Inflammatory macrophage treated with lipopolysaccharide for 4 hours (primary cell): ENCODE data around the gene CCL7.
A peak's percentile ranks its signal among the peaks of the same experiment; 100 is the strongest.

Experiments
- DNase-seq: peaks from one replicate; pipeline ENCODE4 v3.0.0-alpha.2; 2020

CCL7 gene

GRCh38 chr17:34248511-34249024 is 21.5 kb upstream of the CCL7 start:
- peak; percentile 92 for DNase-seq

GRCh38 chr17:34249061-34249460 is 21.0 kb upstream of the CCL7 start:
- DNase-seq = no peak

- peak; percentile 95 for DNase-seq
Measured at GRCh38 chr17:34249478-34249877, 20.5 kb upstream of the CCL7 start.

GRCh38 chr17:34251186-34251585 is 18.8 kb upstream of the CCL7 start:
- DNase-seq = no peak

- DNase-seq = peak; percentile 95
Measured at GRCh38 chr17:34252095-34252443, 18.0 kb upstream of the CCL7 start.

- peak; percentile 93 for DNase-seq
Measured at GRCh38 chr17:34252444-34253138, 17.4 kb upstream of the CCL7 start.

GRCh38 chr17:34253139-34253525 is 16.9 kb upstream of the CCL7 start:
- no peak for DNase-seq

- no peak for DNase-seq
Measured at GRCh38 chr17:34254146-34254545, 15.9 kb upstream of the CCL7 start.

- DNase-seq = peak; percentile 85
Measured at GRCh38 chr17:34254651-34255380, 15.2 kb upstream of the CCL7 start, which contains the start of gene CCL2. CCL2 (plus strand) TSS chr17:34255285; CDS start chr17:34255350, 65 bp downstream.

- no peak for DNase-seq
Measured at GRCh38 chr17:34255381-34255732, 14.7 kb upstream of the CCL7 start.

GRCh38 chr17:34255841-34256240 is 14.2 kb upstream of the CCL7 start:
- no peak for DNase-seq

- DNase-seq = no peak
Measured at GRCh38 chr17:34257299-34257985, 12.6 kb upstream of the CCL7 start.

GRCh38 chr17:34257986-34258326 is 12.1 kb upstream of the CCL7 start:
- no peak for DNase-seq

GRCh38 chr17:34259146-34259545 is 10.9 kb upstream of the CCL7 start:
- no peak for DNase-seq

GRCh38 chr17:34260861-34261260 is 9.2 kb upstream of the CCL7 start:
- no peak for DNase-seq

GRCh38 chr17:34261568-34262337 is 8.3 kb upstream of the CCL7 start:
- peak; percentile 86 for DNase-seq

- DNase-seq = peak; percentile 81
Measured at GRCh38 chr17:34265711-34266110, 4.3 kb upstream of the CCL7 start.

GRCh38 chr17:34275881-34276280 is 5.9 kb downstream of the CCL7 start:
- DNase-seq = peak; percentile 65

GRCh38 chr17:34276826-34277225 is 6.8 kb downstream of the CCL7 start:
- no peak for DNase-seq

- no peak for DNase-seq
Measured at GRCh38 chr17:34283571-34283970, 13.6 kb downstream of the CCL7 start.

GRCh38 chr17:34285286-34285792 is 15.3 kb downstream of the CCL7 start, which contains the start of gene CCL11:
CCL11 (plus strand) TSS chr17:34285742; CDS start chr17:34285809, 67 bp downstream.
- no peak for DNase-seq

GRCh38 chr17:34287875-34288274 is 17.9 kb downstream of the CCL7 start:
- no peak for DNase-seq

GRCh38 chr17:34290586-34290985 is 20.6 kb downstream of the CCL7 start:
- DNase-seq = no peak
